ENCODE measurements around the gene SLC31A1.
"Not testable (repeated sequence)": the region's sequence is repeated elsewhere in the genome, so short reads cannot be mapped to it uniquely, and the experiment has no call there.

SLC31A1 gene

GRCh38 chr9:113267911-113268566 lies 46.7 kb downstream of the SLC31A1 start:
- DNase-seq = no peak

- DNase-seq = no peak
Measured at GRCh38 chr9:113269355-113269754, 48.0 kb downstream of the SLC31A1 start.

- DNase-seq = no peak
Measured at GRCh38 chr9:113269871-113270270, 48.5 kb downstream of the SLC31A1 start.

- peak; percentile 85 for DNase-seq
Measured at GRCh38 chr9:113274474-113275156, 53.3 kb downstream of the SLC31A1 start.

GRCh38 chr9:113275157-113276131 lies 54.1 kb downstream of the SLC31A1 start, which contains the start of the genes CDC26 and PRPF4:
Gene CDC26, minus strand, starts transcription at chr9:113275572. Its CDS starts 3,065 bp downstream, at chr9:113272507.
Gene PRPF4, plus strand, starts transcription at chr9:113275658. Its CDS starts 86 bp downstream, at chr9:113275744.
- DNase-seq = peak; percentile 100

- no peak for DNase-seq
Measured at GRCh38 chr9:113278840-113279239, 57.5 kb downstream of the SLC31A1 start.

GRCh38 chr9:113281356-113281755 lies 60.0 kb downstream of the SLC31A1 start:
- DNase-seq = no peak

- DNase-seq = no peak
Measured at GRCh38 chr9:113289091-113289490, 67.7 kb downstream of the SLC31A1 start.

- DNase-seq = no peak
Measured at GRCh38 chr9:113290052-113290607, 68.8 kb downstream of the SLC31A1 start.

GRCh38 chr9:113293285-113293878 lies 72.0 kb downstream of the SLC31A1 start:
- DNase-seq = no peak

GRCh38 chr9:113296247-113296646 lies 74.9 kb downstream of the SLC31A1 start:
- not testable (repeated sequence) for DNase-seq

- peak; percentile 50 for DNase-seq
Measured at GRCh38 chr9:113296796-113297558, 75.6 kb downstream of the SLC31A1 start.

- peak; percentile 61 for DNase-seq
Measured at GRCh38 chr9:113298311-113298710, 77.0 kb downstream of the SLC31A1 start.

- DNase-seq = peak; percentile 99
Measured at GRCh38 chr9:113298924-113299770, 77.8 kb downstream of the SLC31A1 start.

GRCh38 chr9:113299800-113300292 lies 78.5 kb downstream of the SLC31A1 start:
- DNase-seq = peak; percentile 93

GRCh38 chr9:113301548-113301947 lies 80.2 kb downstream of the SLC31A1 start:
- DNase-seq = peak; percentile 17

GRCh38 chr9:113302792-113303418 lies 81.6 kb downstream of the SLC31A1 start, which contains the start of gene RNF183:
Gene RNF183, minus strand, starts transcription at chr9:113303376. Its CDS starts 5,192 bp downstream, at chr9:113298184.
- DNase-seq = no peak

- DNase-seq = no peak
Measured at GRCh38 chr9:113306566-113306965, 85.2 kb downstream of the SLC31A1 start.

- DNase-seq = no peak
Measured at GRCh38 chr9:113307396-113307975, 86.1 kb downstream of the SLC31A1 start.

Measured in NCI-H69 (cell line).